H9 (cell line): ENCODE measurements around the gene ARL5A. TPM values are rescaled to one million over a fixed set of nuclear protein-coding genes. Genes with fewer than 3 reads are reported as not detected.

Source experiments
- DNase-seq: peaks from one replicate; pipeline ENCODE4 v3.0.0-alpha.2; 2017
- H2AFZ ChIP-seq: one replicate; pipeline ENCODE4 v1.6.1; 2013; ENCODE audit warnings: mild to moderate bottlenecking, low read length, control low read depth, moderate library complexity
- H2AK5ac ChIP-seq: 2 replicates; pipeline ENCODE4 v1.6.1; 2013; ENCODE audit warnings: low read length, control low read depth, mixed read lengths; ENCODE audit not compliant: insufficient read length
- H2BK120ac ChIP-seq: one replicate; pipeline ENCODE4 v1.6.1; 2013; ENCODE audit warnings: low read depth, mild to moderate bottlenecking, low read length, control low read depth, inconsistent platforms; ENCODE audit not compliant: poor library complexity, severe bottlenecking
- H2BK12ac ChIP-seq: 2 replicates; pipeline ENCODE4 v1.6.1; 2013; ENCODE audit warnings: low read length, control low read depth, mixed read lengths, low read depth; ENCODE audit not compliant: insufficient read length
- H2BK15ac ChIP-seq: 2 replicates; pipeline ENCODE4 v1.6.1; 2013; ENCODE audit warnings: low read depth, low read length, control low read depth
- H2BK20ac ChIP-seq: one replicate; pipeline ENCODE4 v1.6.1; 2013; ENCODE audit warnings: low read depth, mild to moderate bottlenecking, low read length, control low read depth, inconsistent platforms; ENCODE audit not compliant: poor library complexity, severe bottlenecking
- H2BK5ac ChIP-seq: 2 replicates; pipeline ENCODE4 v1.6.1; 2013; ENCODE audit warnings: low read length, control low read depth, mixed read lengths; ENCODE audit not compliant: insufficient read length
- H3K14ac ChIP-seq: 2 replicates; pipeline ENCODE4 v1.6.1; 2013; ENCODE audit warnings: low read length, control low read depth; ENCODE audit not compliant: insufficient read depth
- H3K18ac ChIP-seq: 2 replicates; pipeline ENCODE4 v1.6.1; 2013; ENCODE audit warnings: low read depth, mild to moderate bottlenecking, mixed read lengths, low read length, control low read depth; ENCODE audit not compliant: insufficient read length
- H3K23ac ChIP-seq: 2 replicates; pipeline ENCODE4 v1.6.1; 2013; ENCODE audit warnings: low read length, control low read depth, mixed read lengths, low read depth; ENCODE audit not compliant: insufficient read length
- H3K23me2 ChIP-seq: 2 replicates; pipeline ENCODE4 v1.6.1; 2013; ENCODE audit warnings: low read depth, mild to moderate bottlenecking, mixed read lengths, low read length, control low read depth; ENCODE audit not compliant: insufficient read length, poor library complexity, severe bottlenecking
- H3K27ac ChIP-seq: 2 replicates; pipeline ENCODE4 v1.5.1; 2013; ENCODE audit warnings: low read length, control low read depth, mixed read lengths, low read depth; ENCODE audit not compliant: insufficient read length
- H3K27me3 ChIP-seq: 2 replicates; pipeline ENCODE4 v1.6.1; 2013; ENCODE audit warnings: low read length, control low read depth, inconsistent platforms; ENCODE audit not compliant: insufficient read depth
- H3K4ac ChIP-seq: 2 replicates; pipeline ENCODE4 v1.6.1; 2013; ENCODE audit warnings: low read depth, mild to moderate bottlenecking, control low read depth, inconsistent platforms, low read length, moderate library complexity
- H3K4me1 ChIP-seq: 2 replicates; pipeline ENCODE4 v1.6.1; 2013; ENCODE audit warnings: low read length, control low read depth, inconsistent platforms; ENCODE audit not compliant: insufficient read depth
- H3K4me2 ChIP-seq: 2 replicates; pipeline ENCODE4 v1.6.1; 2013; ENCODE audit warnings: low read length, control low read depth, mixed read lengths; ENCODE audit not compliant: insufficient read length, insufficient read depth
- H3K56ac ChIP-seq: 2 replicates; pipeline ENCODE4 v1.6.1; 2013; ENCODE audit warnings: low read depth, mild to moderate bottlenecking, mixed read lengths, low read length, control low read depth; ENCODE audit not compliant: insufficient read length
- H3K79me1 ChIP-seq: 2 replicates; pipeline ENCODE4 v1.6.1; 2013; ENCODE audit warnings: low read depth, mild to moderate bottlenecking, moderate library complexity, low read length, control low read depth, inconsistent platforms; ENCODE audit not compliant: insufficient read depth, poor library complexity, severe bottlenecking
- H3K79me2 ChIP-seq: 2 replicates; pipeline ENCODE4 v1.6.1; 2013; ENCODE audit warnings: low read length, control low read depth, inconsistent platforms; ENCODE audit not compliant: insufficient read depth
- H3K9ac ChIP-seq: 2 replicates; pipeline ENCODE4 v1.6.1; 2013; ENCODE audit warnings: low read length, control low read depth, mixed read lengths; ENCODE audit not compliant: insufficient read length; ENCODE audit errors: extremely low read depth
- H3K9me3 ChIP-seq: one replicate; pipeline ENCODE4 v1.6.1; 2013; ENCODE audit warnings: low read depth, low read length, inconsistent platforms; ENCODE audit not compliant: control insufficient read depth
- H3T11ph ChIP-seq: one replicate; pipeline ENCODE4 v1.6.1; 2013; ENCODE audit warnings: mild to moderate bottlenecking, low read length, control low read depth, inconsistent platforms
- H4K20me1 ChIP-seq: one replicate; pipeline ENCODE4 v1.6.1; 2013; ENCODE audit not compliant: control insufficient read depth, insufficient read length, insufficient read depth
- H4K5ac ChIP-seq: 2 replicates; pipeline ENCODE4 v1.6.1; 2013; ENCODE audit warnings: low read depth, mild to moderate bottlenecking, mixed read lengths, low read length, control low read depth; ENCODE audit not compliant: insufficient read length
- H4K8ac ChIP-seq: replicated peaks from 2 replicates; pipeline ENCODE4 v1.6.1; 2013; ENCODE audit warnings: low read length, control low read depth, mixed read lengths, low read depth; ENCODE audit not compliant: insufficient read length
- H4K91ac ChIP-seq: 2 replicates; pipeline ENCODE4 v1.6.1; 2013; ENCODE audit warnings: low read depth, mild to moderate bottlenecking, moderate library complexity, mixed read lengths, low read length, control low read depth; ENCODE audit not compliant: insufficient read length
- H3K27ac Mint-ChIP-seq, 3 experiments: 2 replicates in 2 of 3; 3 replicates in 1 of 3; pipeline ENCODE4 v1.8.0; 2020 to 2021; ENCODE audit warnings: mixed read lengths in 3 of 3, mild to moderate bottlenecking in 1 of 3, moderate library complexity in 1 of 3
- H3K27me3 Mint-ChIP-seq: 2 replicates; pipeline ENCODE4 v1.8.0; 2021; ENCODE audit warnings: low read depth, mild to moderate bottlenecking, moderate library complexity, mixed read lengths
- H3K36me3 Mint-ChIP-seq, 3 experiments: 2 replicates in 2 of 3; 3 replicates in 1 of 3; pipeline ENCODE4 v1.8.0; 2020 to 2021; ENCODE audit warnings: low read depth in 3 of 3, mixed read lengths in 3 of 3; ENCODE audit not compliant: insufficient read depth in 1 of 3
- H3K4me1 Mint-ChIP-seq, 2 experiments: 2 replicates each; pipeline ENCODE4 v1.8.0; 2020; ENCODE audit warnings: mixed read lengths in 2 of 2
- H3K4me3 Mint-ChIP-seq, 2 experiments: 2 replicates in 1 of 2; 3 replicates in 1 of 2; pipeline ENCODE4 v1.8.0; 2020 to 2021; ENCODE audit warnings: mild to moderate bottlenecking in 2 of 2, mixed read lengths in 2 of 2, moderate library complexity in 1 of 2
- H3K9me3 Mint-ChIP-seq, 2 experiments: 2 replicates in 1 of 2; 3 replicates in 1 of 2; pipeline ENCODE4 v1.8.0; 2020; ENCODE audit warnings: mild to moderate bottlenecking in 2 of 2, mixed read lengths in 2 of 2, moderate library complexity in 1 of 2
- CTCF ChIP-seq: fragments of 200-600 bp; sonication (generic); conservative IDR thresholded peaks from 3 replicates; pipeline ENCODE4 v1.8.0; 2021; ENCODE audit warnings: antibody characterized with exemption, mild to moderate bottlenecking
- WGBS: extraction: QIAGEN DNeasy Blood & Tissue Kit; methylation state at CpG from one replicate; pipeline ENCODE4 v1.1.7; 2013; ENCODE audit warnings: missing lambda C conversion rate, low lambda C conversion rate, mixed read lengths; ENCODE audit not compliant: insufficient read length; ENCODE audit errors: extremely low coverage; 5-methylcytosine and 5-hydroxymethylcytosine counted together
- total RNA-seq: library from RNA; stranded (reverse); gene quantifications from 2 replicates; pipeline ENCODE4 v1.2.1, GENCODE V29; 2021

ARL5A gene
- total RNA-seq, 1 experiment from 2014 or later, result 66.7 TPM

- H2AFZ ChIP-seq, result no peak overlapping the region
- no peak for DNase-seq
- H3K79me1 ChIP-seq, result no peaks in the 10 kb centered on the region
- H4K91ac ChIP-seq, result no peak overlapping the region
- no peaks in the 10 kb centered on the region for H3K4me1 ChIP-seq
- Mint-ChIP-seq H3K27ac (peak overlapping the region in 2 of 3 experiments; percentile 35 to 88; a peak in 3 of 7 replicates), H3K36me3 (peaks cover 4 to 10% (median 7%) of the 10 kb centered on the region in 3 experiments), H3K4me3 (no peak overlapping the region), H3K27me3 (no peaks in the 10 kb centered on the region; the same call in 1 of the 2 replicates), H3K4me1 (peaks cover 14 to 18% of the 10 kb centered on the region in 2 experiments), H3K9me3 (peaks cover 0 to 3% of the 10 kb centered on the region in 2 experiments; a peak in 1 of 5 replicates)
- H2BK15ac ChIP-seq, result no peak overlapping the region
- TF ChIP-seq CTCF, result no peak
- no peak overlapping the region for H2BK5ac ChIP-seq
- no peak overlapping the region for H3K4me2 ChIP-seq
- H3K9ac ChIP-seq, result no peak overlapping the region
- no peak overlapping the region for H2BK12ac ChIP-seq
- no peak overlapping the region for H2BK120ac ChIP-seq
- H3K18ac ChIP-seq, result no peak overlapping the region
- no peak overlapping the region for H3K14ac ChIP-seq
- no peaks in the 10 kb centered on the region for H3K27me3 ChIP-seq
- no peaks in the 10 kb centered on the region for H4K20me1 ChIP-seq
- H3K27ac ChIP-seq, result no peak overlapping the region
- H3K79me2 ChIP-seq, result no peaks in the 10 kb centered on the region
- no peak overlapping the region for H2AK5ac ChIP-seq
- H3K23ac ChIP-seq, result no peak overlapping the region
- no peak overlapping the region for H3K56ac ChIP-seq
- no CpG with 5 or more reads among the region's 2 CpGs for WGBS
- no peaks in the 10 kb centered on the region for H3K23me2 ChIP-seq
- H4K8ac ChIP-seq, result no peak overlapping the region
- no peaks in the 10 kb centered on the region for H3K9me3 ChIP-seq
- no peak overlapping the region for H3T11ph ChIP-seq
- H3K4ac ChIP-seq, result no peak overlapping the region
- H4K5ac ChIP-seq, result no peak overlapping the region
- H2BK20ac ChIP-seq, result no peak overlapping the region
These were observed 31.4 kb downstream of the ARL5A start for GRCh38 chr2:151796774-151797173.
